GM21737 (cell line): ENCODE data around the gene CXCL10.

ENCODE experiments used
- ATAC-seq: cut with Tn5 transposase; IDR thresholded peaks from one replicate; pipeline ENCODE4 v1.9.1; 2021; ENCODE audit warnings: mild to moderate bottlenecking, moderate library complexity; ENCODE audit not compliant: unreplicated experiment

The CXCL10 gene

DNA sequence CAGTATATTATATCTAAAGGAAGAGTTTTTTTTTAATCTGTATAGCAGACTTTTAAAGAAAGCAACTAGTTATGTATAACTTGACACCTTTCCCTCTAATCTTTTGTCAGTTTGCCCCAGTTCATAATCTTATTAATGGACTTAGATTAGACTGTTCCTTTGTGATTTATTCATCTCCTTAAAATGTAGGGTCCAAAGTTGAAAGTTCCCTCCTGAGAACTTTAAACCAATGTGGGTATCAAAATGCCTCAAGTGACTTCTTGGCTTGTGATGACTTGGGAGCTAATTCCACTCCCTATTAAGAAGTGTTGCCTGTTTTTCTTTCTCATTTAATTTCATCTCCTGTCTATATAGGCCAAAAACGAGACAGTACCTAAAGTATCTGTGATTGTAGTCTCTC, 26.2 kb downstream of the CXCL10 start:
- ATAC-seq = no peak

DNA sequence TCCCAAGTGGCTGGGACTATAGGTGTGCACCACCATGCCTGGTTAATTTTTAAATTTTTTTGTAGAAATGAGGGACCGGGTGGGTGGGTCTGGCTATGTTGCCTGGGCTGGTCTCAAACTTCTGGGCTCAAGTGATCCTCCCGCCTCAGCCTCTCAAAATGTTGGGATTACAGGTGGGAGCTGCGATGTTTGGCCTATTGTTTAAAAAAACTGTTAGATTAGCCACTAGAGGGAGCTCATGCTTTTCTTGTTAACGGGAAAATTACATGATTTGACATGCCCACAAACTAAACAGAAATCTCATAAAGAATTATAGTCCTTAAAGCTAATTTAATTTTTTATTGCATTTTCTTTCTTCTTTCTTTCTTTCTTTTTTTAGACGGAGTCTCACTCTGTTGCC, 27.6 kb downstream of the CXCL10 start:
- no peak for ATAC-seq

DNA sequence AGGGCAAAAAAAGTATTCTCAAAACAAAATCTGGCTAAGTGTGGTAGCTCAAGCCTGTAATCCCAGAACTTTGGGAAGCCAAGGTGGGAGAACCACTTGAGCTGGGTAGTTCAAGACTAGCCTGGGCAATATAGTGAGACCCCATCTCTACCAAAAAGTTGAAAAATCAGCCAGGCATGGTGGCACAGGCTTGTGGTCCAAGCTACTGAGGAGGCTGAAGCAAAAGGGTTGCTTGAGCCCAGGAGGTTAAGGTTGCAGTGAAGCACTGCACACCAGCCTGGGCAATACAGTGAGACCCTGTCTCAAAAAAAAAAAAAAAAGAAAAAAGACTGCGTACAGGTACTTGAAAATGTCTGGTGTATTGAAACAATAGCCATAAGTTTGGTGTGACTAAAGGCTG, 30.8 kb downstream of the CXCL10 start:
- ATAC-seq = no peak

DNA sequence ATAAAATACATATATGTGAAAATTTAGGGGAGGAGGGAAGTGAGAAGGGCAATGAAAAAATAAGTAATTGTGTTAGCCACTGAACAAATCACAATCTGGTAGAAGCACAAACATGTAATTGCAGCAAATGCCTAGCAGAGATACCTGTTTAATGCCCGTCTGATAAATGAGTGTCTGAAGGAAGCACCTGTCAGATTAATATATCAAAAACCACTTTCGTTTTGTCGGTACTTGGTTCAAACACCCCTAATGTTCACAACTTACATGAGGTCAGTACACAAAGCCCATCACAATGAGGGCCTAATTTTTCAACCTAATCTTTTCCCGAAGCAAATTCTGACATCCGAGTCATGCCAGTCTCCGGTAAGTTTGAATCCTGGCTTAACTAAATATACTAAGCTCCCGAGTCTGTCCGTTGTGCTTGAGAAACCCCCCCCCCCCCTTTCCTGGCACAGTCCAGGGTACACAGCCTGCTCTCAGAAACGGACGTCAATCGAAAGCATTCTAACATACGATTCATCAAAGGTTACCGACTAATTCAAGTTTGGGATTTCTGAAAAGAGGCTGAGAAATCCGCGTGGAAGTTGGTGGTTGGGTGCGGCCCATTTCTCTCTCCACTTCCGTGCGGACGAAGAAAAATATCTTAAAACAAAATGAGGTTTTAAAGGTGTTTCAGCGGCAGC, 33.3 kb downstream of the CXCL10 start:
- ATAC-seq = no peak

DNA sequence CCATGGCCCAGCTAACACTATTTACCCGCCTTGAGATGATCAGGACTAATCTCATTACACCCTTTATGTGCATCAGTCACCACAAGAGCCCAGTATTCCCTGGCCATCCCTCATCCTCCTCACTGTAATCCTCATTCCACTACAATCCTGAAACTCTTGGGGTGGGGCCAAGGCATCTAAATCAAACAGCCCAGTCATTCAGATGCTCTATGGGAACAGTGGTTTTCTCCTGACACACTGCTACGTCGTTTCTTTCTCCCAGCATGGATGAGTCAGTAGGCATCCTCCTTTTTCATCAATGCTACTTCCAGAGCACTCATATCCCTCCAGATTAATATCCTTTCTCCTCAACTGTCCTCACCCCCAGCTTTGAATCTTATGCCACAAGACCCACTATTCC, 38.2 kb downstream of the CXCL10 start:
- no peak for ATAC-seq

DNA sequence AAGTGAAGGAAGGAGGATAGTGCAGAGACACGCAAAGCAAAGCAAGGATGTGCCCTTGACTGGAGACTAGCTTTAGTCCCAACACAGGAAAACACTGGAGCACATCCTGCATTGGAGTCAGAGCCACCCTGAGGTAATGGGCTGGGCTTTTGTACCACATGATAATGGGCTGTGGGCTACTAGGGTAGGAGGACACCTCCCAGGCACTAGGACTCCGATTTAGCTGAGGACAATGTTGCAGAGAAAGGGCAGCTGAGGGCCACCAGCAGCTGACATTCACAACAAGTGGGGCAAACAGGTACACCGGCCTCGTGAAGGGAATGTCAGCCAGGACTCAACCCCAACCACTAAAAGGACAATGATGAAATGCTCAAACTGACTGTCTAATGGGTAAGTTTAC, 42.7 kb downstream of the CXCL10 start:
- no peak for ATAC-seq

DNA sequence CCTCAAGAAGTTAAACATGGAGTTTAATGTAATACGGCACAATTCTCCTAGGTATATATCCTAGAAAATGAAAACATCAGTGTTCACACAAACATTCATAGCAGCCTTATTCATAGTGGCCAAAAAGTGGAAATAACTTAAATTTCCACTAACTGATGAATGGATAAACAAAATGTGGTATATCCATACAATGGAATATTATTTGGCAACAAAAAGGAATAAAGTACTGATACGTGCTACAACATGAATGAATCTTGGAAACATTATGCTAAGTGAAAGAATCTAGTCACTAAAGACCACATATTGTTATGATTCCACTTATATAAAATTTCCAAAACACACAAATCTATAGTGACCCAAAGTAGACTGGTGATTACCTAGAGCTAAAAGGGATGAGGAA, 47.1 kb downstream of the CXCL10 start:
- no peak for ATAC-seq

DNA sequence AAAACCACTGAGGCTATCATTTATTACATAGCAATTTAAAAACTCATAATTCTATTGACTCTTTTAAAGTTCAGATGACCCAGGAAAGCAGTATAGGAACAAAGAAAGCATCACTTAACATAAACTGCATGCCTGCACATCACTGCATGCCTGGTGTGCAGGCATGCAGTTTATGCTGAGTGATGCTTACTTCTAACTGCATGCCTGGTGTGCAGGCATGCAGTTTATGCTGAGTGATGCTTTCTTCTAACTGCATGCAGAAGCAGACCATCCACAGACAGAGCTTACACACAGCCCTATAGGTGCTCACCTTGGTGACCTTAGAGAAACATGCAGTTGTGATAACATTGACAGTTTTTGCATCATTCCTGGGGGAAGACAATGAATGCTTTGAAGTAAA, 49.5 kb downstream of the CXCL10 start:
- ATAC-seq = no peak
